Endothelial cell of umbilical vein (primary cell): ENCODE measurements around the gene TOLLIP. TPM values are rescaled to one million over a fixed set of nuclear protein-coding genes. Genes with fewer than 3 reads are reported as not detected.

Source experiments
- BruUV-seq: library from RNA; stranded (reverse); fragments of 400-500 nt; replicated peaks from 2 replicates; lab custom pipeline; 2021; lab: Mats Ljungman, UMichigan
- CTCF ChIA-PET: fragments of 300-600, 350-600 bp; sonication (Branson Sonifier 250); formaldehyde crosslinking; loops from one replicate; lab custom pipeline; 2021; ENCODE audit warnings: antibody characterized with exemption, inconsistent platforms; lab: Charles Lee
- POLR2A ChIA-PET: fragments of 300-600, 350-600 bp; sonication (Branson Sonifier 250); formaldehyde crosslinking; loops from one replicate; lab custom pipeline; 2021; ENCODE audit warnings: antibody characterized with exemption, inconsistent platforms; lab: Charles Lee
- DNase-seq: peaks from one replicate; pipeline ENCODE4 v3.0.0-alpha.2; 2011; ENCODE audit warnings: low read depth, low spot score
- FAIRE-seq: peaks from 2 replicates; lab custom pipeline; 2011; peaks lifted over from hg19 to GRCh38; lab: Jason Lieb, UNC
- H2AFZ ChIP-seq: 2 replicates; pipeline ENCODE4 v1.6.0; 2012; ENCODE audit warnings: low read depth, low read length, control low read depth, inconsistent platforms
- H3K27ac ChIP-seq: 2 replicates; pipeline ENCODE4 v1.5.1; 2011; ENCODE audit warnings: low read depth, mild to moderate bottlenecking, control low read depth, low read length, moderate library complexity; ENCODE audit not compliant: insufficient read depth
- H3K27me3 ChIP-seq, 2 experiments: 2 replicates each; pipeline versions ENCODE4 v1.6.0 to v1.6.1; 2011; ENCODE audit warnings: low read length in 2 of 2, mixed read lengths in 1 of 2; ENCODE audit not compliant: control insufficient read depth in 2 of 2, insufficient read depth in 2 of 2
- H3K36me3 ChIP-seq, 2 experiments: 2 replicates in 1 of 2; 3 replicates in 1 of 2; pipeline ENCODE4 v1.5.1; 2011; ENCODE audit warnings: low read length in 2 of 2, mild to moderate bottlenecking in 1 of 2, moderate library complexity in 1 of 2; ENCODE audit not compliant: control insufficient read depth in 2 of 2, insufficient read depth in 2 of 2; ENCODE audit errors: extremely low read depth in 1 of 2
- H3K4me1 ChIP-seq: 3 replicates; pipeline ENCODE4 v1.5.1; 2011; ENCODE audit warnings: mild to moderate bottlenecking, low read length; ENCODE audit not compliant: control insufficient read depth, insufficient read depth; ENCODE audit errors: extremely low read depth
- H3K4me2 ChIP-seq: 2 replicates; pipeline ENCODE4 v1.6.1; 2011; ENCODE audit warnings: low read length, control low read depth, mixed read lengths; ENCODE audit not compliant: insufficient read depth
- H3K4me3 ChIP-seq, 3 experiments: fragments of 200-600 bp in 1 of 3; sonication (generic), shearing (Covaris generic) in 1 of 3; replicated peaks in 1 of 3; 2 replicates each; pipeline ENCODE4 v1.5.1; 2011 to 2016; ENCODE audit warnings: control low read depth in 3 of 3, low read length in 3 of 3, mild to moderate bottlenecking in 2 of 3, inconsistent platforms in 1 of 3, low read depth in 1 of 3, moderate library complexity in 1 of 3; ENCODE audit not compliant: insufficient read depth in 1 of 3
- H3K79me2 ChIP-seq: 2 replicates; pipeline ENCODE4 v1.6.0; 2012; ENCODE audit warnings: low read length, inconsistent platforms; ENCODE audit not compliant: control insufficient read depth, insufficient read depth
- H3K9ac ChIP-seq: replicated peaks from 2 replicates; pipeline ENCODE3; 2011; ENCODE audit warnings: low read length, control low read depth; ENCODE audit not compliant: insufficient read depth; ENCODE audit errors: extremely low read depth
- H3K9me1 ChIP-seq: replicated peaks from 3 replicates; pipeline ENCODE4 v1.6.0; 2011; ENCODE audit warnings: mild to moderate bottlenecking, low read length; ENCODE audit not compliant: control insufficient read depth, insufficient read depth; ENCODE audit errors: extremely low read depth
- H3K9me3 ChIP-seq: replicated peaks from 2 replicates; pipeline ENCODE4 v1.5.1; 2012; ENCODE audit warnings: low read length, inconsistent platforms; ENCODE audit not compliant: control insufficient read depth, insufficient read depth
- H4K20me1 ChIP-seq: replicated peaks from 2 replicates; pipeline ENCODE3; 2011; ENCODE audit warnings: mild to moderate bottlenecking, low read length; ENCODE audit not compliant: control insufficient read depth, insufficient read depth; ENCODE audit errors: extremely low read depth
- EZH2 ChIP-seq: IDR thresholded peaks from 2 replicates; pipeline ENCODE4 v1.6.1; 2012; ENCODE audit warnings: borderline replicate concordance, low read depth, mild to moderate bottlenecking, moderate library complexity, low read length, inconsistent platforms; ENCODE audit not compliant: severe bottlenecking
- FOS ChIP-seq: IDR thresholded peaks from 2 replicates; pipeline ENCODE4 v1.6.1; 2011; ENCODE audit warnings: mild to moderate bottlenecking, low read length, moderate library complexity, borderline replicate concordance; ENCODE audit not compliant: insufficient read depth
- GATA2 ChIP-seq: IDR thresholded peaks from 2 replicates; pipeline ENCODE4 v1.7.0; 2011; ENCODE audit warnings: low read depth, mild to moderate bottlenecking, moderate library complexity, mixed read lengths, low read length; ENCODE audit not compliant: insufficient read length, insufficient read depth
- JUN ChIP-seq: IDR thresholded peaks from 2 replicates; pipeline ENCODE4 v1.6.1; 2011; ENCODE audit warnings: borderline replicate concordance, low read depth; ENCODE audit not compliant: insufficient read length, insufficient read depth
- MAX ChIP-seq: IDR thresholded peaks from 2 replicates; pipeline ENCODE4 v1.6.1; 2011; ENCODE audit not compliant: insufficient read depth, insufficient read length
- MYC ChIP-seq: IDR thresholded peaks from one replicate; pipeline ENCODE4 v1.6.1; 2011; ENCODE audit warnings: mild to moderate bottlenecking, low read depth, low read length
- POLR2A ChIP-seq: IDR thresholded peaks from 2 replicates; pipeline ENCODE4 v1.6.1; 2012; ENCODE audit warnings: low read depth, mild to moderate bottlenecking, control low read depth, low read length
- POLR2AphosphoS5 ChIP-seq: IDR thresholded peaks from 2 replicates; pipeline ENCODE4 v1.6.1; 2012; ENCODE audit warnings: low read depth, mild to moderate bottlenecking, control low read depth, low read length, moderate library complexity; ENCODE audit not compliant: insufficient read depth
- dilution Hi-C: fragments of 300-500 bp; cut with MboI; formaldehyde crosslinking; loops from one replicate; pipeline ENCODE4 v1.15.0; 2019; ENCODE audit warnings: low sequenced_read_pairs; ENCODE audit not compliant: extremely low pct_ligation_motif_present
- intact Hi-C: fragments of 100-400 bp; cut with micrococcal nuclease; formaldehyde crosslinking; loops from one replicate; pipeline ENCODE4 v1.10.0; 2022
- polyA plus RNA-seq, 4 experiments: library from polyadenylated mRNA; depleted of rRNA in 3 of 4; stranded (reverse) in 3 of 4; unstranded in 1 of 4; fragments of >200 nt; gene quantifications; 2 replicates each; pipeline versions ENCODE4 v1.2.1 to v1.2.3, GENCODE V29; 2011 to 2012; ENCODE audit warnings: missing spikeins in 1 of 4
- total RNA-seq: library from RNA; stranded (reverse); gene quantifications from 2 replicates; pipeline ENCODE4 v1.2.3, GENCODE V29; 2021
- TF ChIP-seq, protein P1 (sequence below), 2 donors: IDR thresholded peaks; 1 replicate in 1 of 2; 2 replicates in 1 of 2; pipeline ENCODE4 v1.5.1; 2011; ENCODE audit warnings: low read length in 2 of 2, mild to moderate bottlenecking in 2 of 2, moderate library complexity in 2 of 2, control low read depth in 1 of 2, inconsistent platforms in 1 of 2, low read depth in 1 of 2; ENCODE audit not compliant: insufficient read depth in 1 of 2; ENCODE audit errors: extremely low read depth in 1 of 2

The TOLLIP gene
- total and polyA plus RNA-seq, 2 donors (not counting 3 experiments of a cell fraction or from before 2014, with no cell fraction given): 49.6 to 64.8 TPM

- H3K9me3 ChIP-seq: no peaks in the 10 kb centered on the region
- no TSS peak for BruUV-seq
- H3K4me1 ChIP-seq: no peaks in the 10 kb centered on the region
- H2AFZ ChIP-seq: no peak overlapping the region
- no peaks in the 10 kb centered on the region for H3K79me2 ChIP-seq
- no peak for TF ChIP-seq POLR2AphosphoS5
- TF ChIP-seq JUN: no peak
- TF ChIP-seq, protein P1, sequence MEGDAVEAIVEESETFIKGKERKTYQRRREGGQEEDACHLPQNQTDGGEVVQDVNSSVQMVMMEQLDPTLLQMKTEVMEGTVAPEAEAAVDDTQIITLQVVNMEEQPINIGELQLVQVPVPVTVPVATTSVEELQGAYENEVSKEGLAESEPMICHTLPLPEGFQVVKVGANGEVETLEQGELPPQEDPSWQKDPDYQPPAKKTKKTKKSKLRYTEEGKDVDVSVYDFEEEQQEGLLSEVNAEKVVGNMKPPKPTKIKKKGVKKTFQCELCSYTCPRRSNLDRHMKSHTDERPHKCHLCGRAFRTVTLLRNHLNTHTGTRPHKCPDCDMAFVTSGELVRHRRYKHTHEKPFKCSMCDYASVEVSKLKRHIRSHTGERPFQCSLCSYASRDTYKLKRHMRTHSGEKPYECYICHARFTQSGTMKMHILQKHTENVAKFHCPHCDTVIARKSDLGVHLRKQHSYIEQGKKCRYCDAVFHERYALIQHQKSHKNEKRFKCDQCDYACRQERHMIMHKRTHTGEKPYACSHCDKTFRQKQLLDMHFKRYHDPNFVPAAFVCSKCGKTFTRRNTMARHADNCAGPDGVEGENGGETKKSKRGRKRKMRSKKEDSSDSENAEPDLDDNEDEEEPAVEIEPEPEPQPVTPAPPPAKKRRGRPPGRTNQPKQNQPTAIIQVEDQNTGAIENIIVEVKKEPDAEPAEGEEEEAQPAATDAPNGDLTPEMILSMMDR (IDR thresholded peaks at IDR 0.05; ENCODE audit: extremely low read depth in 1 of 2, insufficient read depth in 1 of 2, low read depth in 1 of 2, low read length in 2 of 2): no peak
- no peak for TF ChIP-seq FOS
- no peak for TF ChIP-seq MAX
- TF ChIP-seq POLR2A: no peak
- no peak for TF ChIP-seq EZH2
- TF ChIP-seq GATA2: no peak
- TF ChIP-seq MYC: no peak
- no peak overlapping the region for H3K9ac ChIP-seq
- intact Hi-C loops: no loop called here
- no peaks in the 10 kb centered on the region for H3K27me3 ChIP-seq
- no peak overlapping the region for H3K27ac ChIP-seq
- H3K4me2 ChIP-seq: no peak overlapping the region
- FAIRE-seq: no peak
- no peak for DNase-seq
- no peaks in the 10 kb centered on the region for H3K36me3 ChIP-seq
- no peaks in the 10 kb centered on the region for H4K20me1 ChIP-seq
- ChIA-PET CTCF (no interaction called here), POLR2A (no interaction called here)
- dilution Hi-C loops: no loop called here
- H3K4me3 ChIP-seq: no peak overlapping the region
- no peaks in the 10 kb centered on the region for H3K9me1 ChIP-seq
These were observed 70.5 kb downstream of the TOLLIP start for GRCh38 chr11:1238767-1239595.
